ENCODE measurements around the gene TELO2.

DNA sequence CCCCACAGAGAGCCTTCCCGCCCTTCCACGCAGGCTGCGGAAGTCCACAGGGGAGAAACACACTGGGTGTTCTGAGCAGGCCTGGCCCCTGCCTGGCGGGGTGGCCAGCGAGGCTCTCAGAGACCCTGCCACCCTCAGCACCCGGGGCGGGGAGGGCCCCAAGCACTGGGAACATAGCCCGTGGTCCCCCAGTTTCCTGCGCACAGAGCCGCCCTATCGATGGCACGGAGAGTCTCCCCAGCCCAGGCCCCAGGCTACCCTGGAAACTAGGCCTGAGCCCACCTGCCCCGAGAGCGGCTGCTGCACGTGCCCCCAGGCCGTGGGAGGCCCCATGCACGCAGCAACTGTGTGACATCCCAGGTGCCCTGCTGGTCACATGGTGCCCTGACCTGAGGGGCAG, 38.6 kb upstream of the TELO2 start:
- TF ChIP-seq, protein P1, sequence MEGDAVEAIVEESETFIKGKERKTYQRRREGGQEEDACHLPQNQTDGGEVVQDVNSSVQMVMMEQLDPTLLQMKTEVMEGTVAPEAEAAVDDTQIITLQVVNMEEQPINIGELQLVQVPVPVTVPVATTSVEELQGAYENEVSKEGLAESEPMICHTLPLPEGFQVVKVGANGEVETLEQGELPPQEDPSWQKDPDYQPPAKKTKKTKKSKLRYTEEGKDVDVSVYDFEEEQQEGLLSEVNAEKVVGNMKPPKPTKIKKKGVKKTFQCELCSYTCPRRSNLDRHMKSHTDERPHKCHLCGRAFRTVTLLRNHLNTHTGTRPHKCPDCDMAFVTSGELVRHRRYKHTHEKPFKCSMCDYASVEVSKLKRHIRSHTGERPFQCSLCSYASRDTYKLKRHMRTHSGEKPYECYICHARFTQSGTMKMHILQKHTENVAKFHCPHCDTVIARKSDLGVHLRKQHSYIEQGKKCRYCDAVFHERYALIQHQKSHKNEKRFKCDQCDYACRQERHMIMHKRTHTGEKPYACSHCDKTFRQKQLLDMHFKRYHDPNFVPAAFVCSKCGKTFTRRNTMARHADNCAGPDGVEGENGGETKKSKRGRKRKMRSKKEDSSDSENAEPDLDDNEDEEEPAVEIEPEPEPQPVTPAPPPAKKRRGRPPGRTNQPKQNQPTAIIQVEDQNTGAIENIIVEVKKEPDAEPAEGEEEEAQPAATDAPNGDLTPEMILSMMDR (IDR thresholded peaks at IDR 0.05; ENCODE audit: extremely low read depth in 1 of 2, insufficient read depth in 1 of 2, low read depth in 1 of 2, low read length in 2 of 2): no peak
- TF ChIP-seq POLR2AphosphoS5 (IDR thresholded peaks at IDR 0.05; ENCODE audit: insufficient read depth, low read depth, low read length): no peak

Measured in endothelial cell of umbilical vein (primary cell).